ENCODE data around the gene OCA2.

DNA sequence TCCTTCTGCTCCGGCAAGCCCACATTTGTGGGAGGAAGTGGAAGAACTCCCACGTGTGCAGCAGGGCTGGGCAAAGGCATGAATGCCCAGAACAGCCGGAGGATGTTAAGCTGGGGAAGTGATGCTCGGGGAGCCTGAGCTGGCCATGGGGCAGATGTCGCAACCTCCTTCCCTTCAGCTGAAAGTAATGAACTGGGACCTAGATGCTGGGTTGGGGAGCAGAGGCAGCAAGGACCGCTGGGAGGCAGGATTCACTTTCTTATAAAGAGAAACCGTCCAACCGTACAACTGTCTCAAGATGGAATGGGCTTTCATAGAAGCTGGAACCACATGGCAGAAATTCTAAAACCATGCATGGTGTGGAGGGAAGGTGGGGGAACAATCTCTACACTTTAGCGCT, 290.9 kb downstream of the OCA2 start:
- TF ChIP-seq, protein P1, sequence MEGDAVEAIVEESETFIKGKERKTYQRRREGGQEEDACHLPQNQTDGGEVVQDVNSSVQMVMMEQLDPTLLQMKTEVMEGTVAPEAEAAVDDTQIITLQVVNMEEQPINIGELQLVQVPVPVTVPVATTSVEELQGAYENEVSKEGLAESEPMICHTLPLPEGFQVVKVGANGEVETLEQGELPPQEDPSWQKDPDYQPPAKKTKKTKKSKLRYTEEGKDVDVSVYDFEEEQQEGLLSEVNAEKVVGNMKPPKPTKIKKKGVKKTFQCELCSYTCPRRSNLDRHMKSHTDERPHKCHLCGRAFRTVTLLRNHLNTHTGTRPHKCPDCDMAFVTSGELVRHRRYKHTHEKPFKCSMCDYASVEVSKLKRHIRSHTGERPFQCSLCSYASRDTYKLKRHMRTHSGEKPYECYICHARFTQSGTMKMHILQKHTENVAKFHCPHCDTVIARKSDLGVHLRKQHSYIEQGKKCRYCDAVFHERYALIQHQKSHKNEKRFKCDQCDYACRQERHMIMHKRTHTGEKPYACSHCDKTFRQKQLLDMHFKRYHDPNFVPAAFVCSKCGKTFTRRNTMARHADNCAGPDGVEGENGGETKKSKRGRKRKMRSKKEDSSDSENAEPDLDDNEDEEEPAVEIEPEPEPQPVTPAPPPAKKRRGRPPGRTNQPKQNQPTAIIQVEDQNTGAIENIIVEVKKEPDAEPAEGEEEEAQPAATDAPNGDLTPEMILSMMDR (IDR thresholded peaks at IDR 0.05 in 8 of 11, conservative IDR thresholded peaks at IDR 0.05 in 3 of 11) = no peak
- TF ChIP-seq POLR2A (IDR thresholded peaks at IDR 0.05) (no peak), POLR2AphosphoS5 (IDR thresholded peaks at IDR 0.05) (no peak)
